Astrocyte (in vitro differentiated cells and primary cell): ENCODE results near the gene STAP1. TPM values are rescaled to one million over a fixed set of nuclear protein-coding genes. Genes with fewer than 3 reads are reported as not detected.
A peak's percentile ranks its signal among the peaks of the same experiment; 100 is the strongest.

Experiments
- DNase-seq: peaks from one replicate; pipeline ENCODE4 v3.0.0-alpha.2; 2010; ENCODE audit warnings: low read depth
- FAIRE-seq: peaks from 2 replicates; lab custom pipeline; 2011; peaks lifted over from hg19 to GRCh38; lab: Jason Lieb, UNC
- H2AFZ ChIP-seq: 2 replicates; pipeline ENCODE4 v1.6.0; 2012; ENCODE audit warnings: low read depth, low read length, inconsistent platforms
- H3K27ac ChIP-seq: 2 replicates; pipeline ENCODE4 v1.5.1; 2011; ENCODE audit warnings: low read depth, low read length, inconsistent platforms
- H3K27me3 ChIP-seq: 2 replicates; pipeline ENCODE4 v1.6.0; 2011; ENCODE audit warnings: low read length, inconsistent platforms; ENCODE audit not compliant: insufficient read depth
- H3K36me3 ChIP-seq: 2 replicates; pipeline ENCODE4 v1.5.1; 2011; ENCODE audit warnings: low read length, inconsistent platforms; ENCODE audit not compliant: insufficient read depth
- H3K4me1 ChIP-seq: 2 replicates; pipeline ENCODE4 v1.5.1; 2011; ENCODE audit warnings: low read length, inconsistent platforms; ENCODE audit not compliant: insufficient read depth
- H3K4me2 ChIP-seq: 2 replicates; pipeline ENCODE4 v1.6.0; 2012; ENCODE audit warnings: low read length, inconsistent platforms
- H3K4me3 ChIP-seq: 2 replicates; pipeline ENCODE4 v1.5.1; 2011; ENCODE audit warnings: low read depth, mild to moderate bottlenecking, low read length, inconsistent platforms; ENCODE audit not compliant: insufficient read depth
- H3K79me2 ChIP-seq: 2 replicates; pipeline ENCODE4 v1.6.0; 2012; ENCODE audit warnings: mild to moderate bottlenecking, low read length, inconsistent platforms; ENCODE audit not compliant: insufficient read depth
- H3K9ac ChIP-seq: 2 replicates; pipeline ENCODE4 v1.6.0; 2012; ENCODE audit warnings: mild to moderate bottlenecking, low read length, inconsistent platforms
- H3K9me3 ChIP-seq: 2 replicates; pipeline ENCODE4 v1.5.1; 2012; ENCODE audit warnings: low read depth, mild to moderate bottlenecking, low read length, inconsistent platforms; ENCODE audit not compliant: insufficient read depth
- H4K20me1 ChIP-seq: 2 replicates; pipeline ENCODE4 v1.6.0; 2012; ENCODE audit warnings: low read length, inconsistent platforms; ENCODE audit not compliant: insufficient read depth
- H3K27ac Mint-ChIP-seq: one replicate; pipeline ENCODE4 v1.8.0; 2021; ENCODE audit warnings: mild to moderate bottlenecking, mixed read lengths; ENCODE audit not compliant: unreplicated experiment
- H3K27me3 Mint-ChIP-seq: one replicate; pipeline ENCODE4 v1.8.0; 2021; ENCODE audit warnings: low read depth, mixed read lengths; ENCODE audit not compliant: unreplicated experiment
- H3K36me3 Mint-ChIP-seq: one replicate; pipeline ENCODE4 v1.8.0; 2021; ENCODE audit warnings: low read depth, mixed read lengths; ENCODE audit not compliant: unreplicated experiment
- H3K4me1 Mint-ChIP-seq: one replicate; pipeline ENCODE4 v1.8.0; 2021; ENCODE audit warnings: low read depth, mixed read lengths; ENCODE audit not compliant: unreplicated experiment
- H3K4me3 Mint-ChIP-seq: one replicate; pipeline ENCODE4 v1.8.0; 2021; ENCODE audit warnings: mild to moderate bottlenecking, moderate library complexity, mixed read lengths; ENCODE audit not compliant: unreplicated experiment
- H3K9me3 Mint-ChIP-seq: one replicate; pipeline ENCODE4 v1.8.0; 2021; ENCODE audit warnings: mild to moderate bottlenecking, mixed read lengths; ENCODE audit not compliant: unreplicated experiment
- EZH2 ChIP-seq: IDR thresholded peaks from 2 replicates; pipeline ENCODE4 v1.6.1; 2012; ENCODE audit warnings: mild to moderate bottlenecking, low read length, inconsistent platforms; ENCODE audit not compliant: insufficient read depth
- total RNA-seq: library from RNA; stranded (reverse); gene quantifications from 2 replicates; pipeline ENCODE4 v1.2.1, GENCODE V29; 2021
- TF ChIP-seq, protein P1 (sequence below): IDR thresholded peaks from 2 replicates; pipeline ENCODE4 v1.5.1; 2011; ENCODE audit warnings: low read depth, mild to moderate bottlenecking, inconsistent platforms, low read length, moderate library complexity; ENCODE audit not compliant: insufficient read depth

The STAP1 gene
- total RNA-seq, 1 donor from 2014 or later, result not detected

DNA sequence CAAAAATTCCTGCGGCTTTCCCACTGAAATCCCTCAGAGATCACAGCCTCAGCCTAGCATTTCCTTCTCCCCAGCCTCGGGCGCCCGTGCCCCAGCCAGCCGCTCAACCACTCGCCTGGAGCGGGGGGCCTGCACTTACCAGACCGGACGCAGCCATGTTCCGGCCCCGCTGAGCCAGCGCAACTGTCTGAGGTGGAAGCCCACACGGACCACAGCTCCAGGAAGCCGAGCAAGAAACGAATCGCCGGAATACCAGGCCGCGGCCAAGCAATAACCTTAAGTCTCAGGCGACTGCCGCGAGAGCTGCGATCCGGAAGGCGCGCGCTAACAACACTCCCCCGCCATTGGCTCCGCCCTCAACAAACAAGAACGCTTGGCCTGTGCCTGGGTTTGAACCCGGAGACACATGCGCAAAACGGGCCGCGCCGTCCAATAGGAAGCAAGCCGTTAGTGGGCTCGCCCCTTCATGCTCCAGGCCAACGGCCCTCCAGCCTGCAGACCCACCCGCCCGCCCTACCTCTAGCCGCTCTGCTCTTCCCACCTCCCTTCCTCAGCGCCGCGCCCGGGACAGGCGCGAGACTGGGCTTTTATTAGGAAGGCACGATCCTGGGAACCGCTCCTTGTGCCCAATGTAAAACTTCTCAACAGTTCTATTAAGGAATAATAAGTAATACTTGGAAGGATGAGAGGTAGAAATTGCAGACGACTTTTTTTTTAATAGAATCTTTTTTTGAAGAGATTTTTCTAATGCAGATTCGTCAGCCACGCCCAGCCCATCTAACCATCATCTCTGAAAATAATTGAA is 13.1 kb upstream of the STAP1 start, which contains the start of gene CENPC:
CENPC (minus strand) TSS at position 305 of the 805 bp plus-strand sequence; CDS start at position 157, 148 bp downstream.
- H3K27ac ChIP-seq, result peak within 1 kb of the TSS; percentile 95
- H3K27me3 ChIP-seq, result no peaks in the 10 kb centered on the region
- Mint-ChIP-seq H3K4me3 (peak within 1 kb of the TSS; percentile 91), H3K27me3 (no peaks in the 10 kb centered on the region), H3K9me3 (no peaks in the 10 kb centered on the region), H3K4me1 (peaks cover 4% of the 10 kb centered on the region), H3K27ac (peak within 1 kb of the TSS; percentile 99), H3K36me3 (no peaks in the 10 kb centered on the region)
- DNase-seq, result peak; percentile 97
- H3K79me2 ChIP-seq, result peaks cover 42% of the 10 kb centered on the region
- H2AFZ ChIP-seq, result peak within 1 kb of the TSS; percentile 87
- H3K9ac ChIP-seq, result peak within 1 kb of the TSS; percentile 99
- peak within 1 kb of the TSS; percentile 85 for H3K4me2 ChIP-seq
- TF ChIP-seq, protein P1, sequence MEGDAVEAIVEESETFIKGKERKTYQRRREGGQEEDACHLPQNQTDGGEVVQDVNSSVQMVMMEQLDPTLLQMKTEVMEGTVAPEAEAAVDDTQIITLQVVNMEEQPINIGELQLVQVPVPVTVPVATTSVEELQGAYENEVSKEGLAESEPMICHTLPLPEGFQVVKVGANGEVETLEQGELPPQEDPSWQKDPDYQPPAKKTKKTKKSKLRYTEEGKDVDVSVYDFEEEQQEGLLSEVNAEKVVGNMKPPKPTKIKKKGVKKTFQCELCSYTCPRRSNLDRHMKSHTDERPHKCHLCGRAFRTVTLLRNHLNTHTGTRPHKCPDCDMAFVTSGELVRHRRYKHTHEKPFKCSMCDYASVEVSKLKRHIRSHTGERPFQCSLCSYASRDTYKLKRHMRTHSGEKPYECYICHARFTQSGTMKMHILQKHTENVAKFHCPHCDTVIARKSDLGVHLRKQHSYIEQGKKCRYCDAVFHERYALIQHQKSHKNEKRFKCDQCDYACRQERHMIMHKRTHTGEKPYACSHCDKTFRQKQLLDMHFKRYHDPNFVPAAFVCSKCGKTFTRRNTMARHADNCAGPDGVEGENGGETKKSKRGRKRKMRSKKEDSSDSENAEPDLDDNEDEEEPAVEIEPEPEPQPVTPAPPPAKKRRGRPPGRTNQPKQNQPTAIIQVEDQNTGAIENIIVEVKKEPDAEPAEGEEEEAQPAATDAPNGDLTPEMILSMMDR, result no peak
- no peak for TF ChIP-seq EZH2
- H3K36me3 ChIP-seq, result peaks cover 15% of the 10 kb centered on the region
- FAIRE-seq, result peak; percentile 9
- H3K4me3 ChIP-seq, result peak within 1 kb of the TSS; percentile 76
- no peaks in the 10 kb centered on the region for H3K9me3 ChIP-seq
- H4K20me1 ChIP-seq, result no peaks in the 10 kb centered on the region
- H3K4me1 ChIP-seq, result peaks cover 3% of the 10 kb centered on the region

- H3K4me1 Mint-ChIP-seq, result peaks cover 4% of the 10 kb centered on the region
- H3K9me3 ChIP-seq, result no peaks in the 10 kb centered on the region
- H3K4me3 ChIP-seq, result peak overlapping the region; percentile 76
- H3K4me1 ChIP-seq, result peaks cover 3% of the 10 kb centered on the region
- no peaks in the 10 kb centered on the region for H3K9me3 Mint-ChIP-seq
- H3K79me2 ChIP-seq, result peaks cover 42% of the 10 kb centered on the region
- no peaks in the 10 kb centered on the region for H3K36me3 Mint-ChIP-seq
- no peak overlapping the region for H3K4me3 Mint-ChIP-seq
- H3K27ac Mint-ChIP-seq, result no peak overlapping the region
- no peaks in the 10 kb centered on the region for H3K27me3 Mint-ChIP-seq
- H4K20me1 ChIP-seq, result no peaks in the 10 kb centered on the region
- H3K27me3 ChIP-seq, result no peaks in the 10 kb centered on the region
- no peak for FAIRE-seq
- H3K4me2 ChIP-seq, result peak overlapping the region; percentile 72
- no peak for TF ChIP-seq EZH2
- TF ChIP-seq, protein P1, result no peak
- peak overlapping the region; percentile 99 for H3K9ac ChIP-seq
- peak overlapping the region; percentile 63 for H3K27ac ChIP-seq
- peak overlapping the region; percentile 65 for H2AFZ ChIP-seq
- H3K36me3 ChIP-seq, result peaks cover 15% of the 10 kb centered on the region
- no peak for DNase-seq
Measured at GRCh38 chr4:67546004-67546356, 12.5 kb upstream of the STAP1 start.

- H4K20me1 ChIP-seq, result no peaks in the 10 kb centered on the region
- no peaks in the 10 kb centered on the region for H3K27me3 ChIP-seq
- no peaks in the 10 kb centered on the region for H3K36me3 Mint-ChIP-seq
- no peak overlapping the region for H3K4me2 ChIP-seq
- no peak for DNase-seq
- no peaks in the 10 kb centered on the region for H3K9me3 ChIP-seq
- H3K4me1 ChIP-seq, result peaks cover 3% of the 10 kb centered on the region
- peaks cover 34% of the 10 kb centered on the region for H3K79me2 ChIP-seq
- H3K9me3 Mint-ChIP-seq, result no peaks in the 10 kb centered on the region
- peaks cover 4% of the 10 kb centered on the region for H3K4me1 Mint-ChIP-seq
- no peak overlapping the region for H3K27ac Mint-ChIP-seq
- no peak overlapping the region for H3K4me3 ChIP-seq
- no peak overlapping the region for H2AFZ ChIP-seq
- no peak for TF ChIP-seq EZH2
- TF ChIP-seq, protein P1, result no peak
- no peak overlapping the region for H3K9ac ChIP-seq
- H3K27me3 Mint-ChIP-seq, result no peaks in the 10 kb centered on the region
- H3K4me3 Mint-ChIP-seq, result no peak overlapping the region
- H3K27ac ChIP-seq, result no peak overlapping the region
- FAIRE-seq, result no peak
- H3K36me3 ChIP-seq, result peaks cover 11% of the 10 kb centered on the region
Measured at GRCh38 chr4:67546971-67547370, 11.6 kb upstream of the STAP1 start.
